COLO668 (cell line): ENCODE results near the gene TOX3.

Source experiments
- DNase-seq: peaks from one replicate; lab custom pipeline; 2025; ENCODE audit not compliant: unreplicated experiment; lab: John Stamatoyannopoulos, UW

TOX3 gene

DNA sequence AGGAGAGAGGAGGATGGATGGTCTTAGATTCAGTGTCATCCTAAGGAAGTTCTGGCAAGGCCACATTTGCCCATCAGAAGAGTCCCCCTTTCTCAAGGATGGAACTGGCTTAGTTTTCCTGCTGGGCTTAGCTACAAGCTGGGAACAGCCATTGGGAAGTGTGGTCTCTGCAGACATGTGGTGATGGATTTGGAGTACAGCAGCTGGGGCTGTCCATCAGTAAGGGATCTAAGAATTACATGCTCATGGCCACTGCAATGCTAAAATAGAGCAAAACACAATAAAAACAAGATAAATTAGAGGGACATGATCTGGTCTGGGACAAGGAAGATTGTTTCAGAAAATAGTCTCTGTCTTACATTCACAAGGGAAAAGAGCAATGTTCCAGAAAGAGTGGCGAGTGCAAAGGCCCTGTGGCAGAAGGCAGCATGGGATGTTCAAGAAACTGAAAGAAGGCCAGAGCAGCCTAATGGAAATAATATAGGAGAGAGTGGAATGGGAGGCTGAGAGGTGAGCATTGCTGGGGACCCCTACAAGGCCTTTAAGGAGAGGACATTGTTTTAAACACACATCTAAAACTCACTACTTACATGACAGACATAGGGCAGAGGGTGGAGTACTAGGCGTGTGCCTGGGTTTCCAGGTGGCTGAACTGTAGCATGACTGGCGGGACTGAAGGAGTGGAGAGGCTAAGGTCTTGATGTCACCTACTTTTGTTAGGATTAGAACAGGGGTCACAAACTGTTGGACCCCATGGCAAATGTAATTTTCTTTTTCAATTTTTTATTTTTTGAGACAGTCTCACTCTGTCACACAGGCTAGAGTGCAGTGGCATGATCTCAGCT is 17.0 kb upstream of the TOX3 start:
- DNase-seq: peak; percentile 43

DNA sequence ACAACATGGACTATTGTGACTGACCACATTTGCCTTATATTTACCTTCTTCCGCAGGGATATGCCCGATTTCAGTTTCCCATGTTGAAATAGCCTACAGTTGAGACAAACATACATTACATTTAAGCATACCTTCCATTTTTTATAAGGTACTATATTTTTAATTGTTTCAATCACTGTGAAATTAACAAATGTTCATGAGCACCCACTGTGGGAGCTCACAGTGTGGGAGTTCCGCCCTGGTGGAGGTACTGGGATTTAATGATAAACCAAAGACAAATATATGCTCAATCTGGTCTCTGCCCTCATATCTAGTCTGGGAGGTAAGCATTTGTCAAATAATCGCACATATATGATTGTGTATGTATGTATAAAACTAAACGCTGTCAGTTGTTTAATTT is 15.8 kb upstream of the TOX3 start:
- no peak for DNase-seq

DNA sequence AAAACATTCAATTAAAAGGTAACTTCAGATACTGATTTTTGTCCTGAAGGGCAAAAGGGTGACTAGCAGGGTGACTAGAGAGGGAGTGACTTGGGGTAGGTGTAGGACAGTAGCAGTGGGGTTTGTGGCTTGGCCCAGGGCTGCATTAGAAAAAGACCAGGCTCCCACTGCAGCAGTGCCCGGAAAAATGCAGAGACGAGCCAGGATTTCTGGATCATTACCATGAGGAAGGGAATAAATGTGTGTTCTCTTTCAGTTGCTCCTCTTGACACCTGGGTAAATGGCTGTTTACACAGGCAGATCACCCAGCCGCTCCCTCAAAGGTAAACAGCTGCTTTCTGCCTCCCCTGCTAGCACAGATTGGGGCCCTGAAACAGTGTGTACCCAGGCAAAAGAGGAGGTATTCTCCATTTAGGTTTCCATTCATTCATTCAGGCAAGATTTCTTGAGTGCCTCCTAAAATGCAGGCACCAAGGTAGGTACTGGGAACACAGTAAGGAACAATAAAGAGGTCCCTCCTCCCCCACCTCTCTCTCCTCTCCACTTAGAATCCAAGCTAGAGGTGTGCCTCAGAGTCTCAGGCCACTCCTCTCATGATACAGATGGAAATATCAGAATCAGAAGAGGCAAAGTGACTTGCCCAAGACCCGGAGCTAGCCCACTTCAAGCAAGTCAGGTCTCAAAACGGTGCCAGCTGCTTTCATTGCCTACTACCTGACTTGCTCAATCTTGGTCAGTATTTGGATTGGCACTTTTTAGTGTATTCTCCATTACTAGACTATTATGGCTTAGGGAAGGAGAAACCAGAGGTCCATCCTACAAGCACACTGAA is 15.2 kb upstream of the TOX3 start:
- peak; percentile 83 for DNase-seq

DNA sequence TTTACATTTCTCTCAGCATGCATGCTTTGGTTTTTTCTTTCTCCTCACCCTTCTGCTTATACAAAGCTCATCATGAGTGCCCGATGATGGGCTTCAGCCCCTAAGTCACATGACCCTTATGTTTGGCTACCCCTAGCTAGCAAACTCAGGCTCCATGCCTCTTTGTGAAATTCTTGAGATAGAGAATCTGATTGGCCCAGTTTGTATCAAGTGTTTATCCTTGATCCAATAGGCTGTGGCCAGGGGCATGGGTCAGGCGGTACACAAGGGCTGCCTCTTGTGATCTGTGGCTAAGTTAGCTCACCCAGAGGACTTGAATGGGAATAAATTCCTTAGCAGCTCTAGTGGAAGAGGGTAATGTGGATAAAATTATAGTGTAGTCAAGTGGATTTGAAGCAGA is 11.5 kb upstream of the TOX3 start:
- no peak for DNase-seq

DNA sequence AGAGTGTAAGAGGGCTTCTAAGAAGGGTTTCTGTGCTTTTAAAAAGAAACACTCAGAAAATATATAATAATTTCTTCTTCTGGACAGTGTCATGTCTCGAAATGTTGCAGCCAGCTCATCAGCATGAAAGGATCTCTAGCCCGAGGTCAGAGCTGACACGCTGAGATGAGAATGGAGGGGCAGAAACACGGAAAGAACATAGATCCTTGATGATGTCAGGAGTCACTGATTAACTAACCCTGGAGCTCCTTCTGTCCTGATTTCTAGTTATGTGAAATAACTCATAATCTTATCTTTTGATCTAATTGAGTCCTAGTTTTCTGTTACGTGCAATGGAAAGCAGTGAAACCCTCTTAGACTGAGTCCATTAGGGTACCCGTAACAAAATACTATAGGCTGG is 10.3 kb upstream of the TOX3 start:
- DNase-seq: no peak

DNA sequence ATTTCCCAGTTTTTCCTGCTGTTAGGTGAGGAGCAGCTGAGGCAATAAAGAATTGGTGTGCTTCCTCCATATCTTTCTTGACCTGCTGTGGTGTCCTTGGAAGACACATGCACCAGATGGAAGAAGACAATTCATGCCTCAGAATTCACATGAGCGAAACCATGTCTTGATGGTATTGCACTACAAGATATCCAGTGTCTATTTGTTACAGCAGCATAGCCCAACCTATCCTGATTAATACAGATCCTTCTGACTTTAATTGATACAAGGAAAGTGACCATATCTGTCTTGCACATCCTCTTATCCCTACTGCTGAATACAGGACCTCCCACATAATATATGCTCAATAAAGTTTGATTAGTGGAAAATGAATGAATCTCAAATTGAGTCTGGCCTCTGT is 9.1 kb upstream of the TOX3 start:
- no peak for DNase-seq

DNA sequence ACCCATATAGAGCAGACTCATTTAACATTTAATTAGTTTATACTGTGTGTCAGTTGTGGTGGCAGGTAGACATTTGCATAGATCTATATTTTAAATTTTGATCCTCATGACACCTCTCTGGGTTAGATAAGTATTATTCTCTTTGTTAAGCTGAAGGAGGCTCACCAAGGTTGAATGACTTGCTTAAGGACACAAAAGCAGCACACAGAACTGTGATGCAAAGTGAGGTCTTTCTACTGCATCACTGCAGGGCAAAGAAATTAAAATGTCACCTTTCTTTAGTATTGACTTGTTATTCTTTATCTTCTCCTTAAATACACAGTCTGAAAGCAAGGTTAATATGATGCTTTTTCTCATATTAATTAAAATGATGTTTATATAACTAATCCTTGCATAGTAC is 8.6 kb upstream of the TOX3 start:
- no peak for DNase-seq

DNA sequence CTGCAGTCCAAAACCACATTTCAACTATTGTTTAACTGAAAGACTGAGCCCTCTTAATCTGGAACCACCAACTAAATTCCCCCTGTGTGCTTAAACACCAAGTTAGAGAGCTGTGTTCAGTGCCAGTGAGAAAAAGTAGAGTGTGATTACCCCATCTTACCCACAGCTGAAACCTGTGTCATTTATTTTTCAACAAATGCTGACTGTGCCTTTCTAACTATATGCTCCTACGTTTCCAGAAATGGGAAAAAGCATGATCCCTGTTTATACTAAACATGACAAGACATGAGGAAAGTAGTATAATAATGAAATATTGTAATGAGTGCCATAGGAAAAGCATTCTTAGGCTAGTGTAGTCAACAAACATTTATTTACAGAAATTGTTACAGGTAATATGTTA is 7.4 kb upstream of the TOX3 start:
- no peak for DNase-seq

DNA sequence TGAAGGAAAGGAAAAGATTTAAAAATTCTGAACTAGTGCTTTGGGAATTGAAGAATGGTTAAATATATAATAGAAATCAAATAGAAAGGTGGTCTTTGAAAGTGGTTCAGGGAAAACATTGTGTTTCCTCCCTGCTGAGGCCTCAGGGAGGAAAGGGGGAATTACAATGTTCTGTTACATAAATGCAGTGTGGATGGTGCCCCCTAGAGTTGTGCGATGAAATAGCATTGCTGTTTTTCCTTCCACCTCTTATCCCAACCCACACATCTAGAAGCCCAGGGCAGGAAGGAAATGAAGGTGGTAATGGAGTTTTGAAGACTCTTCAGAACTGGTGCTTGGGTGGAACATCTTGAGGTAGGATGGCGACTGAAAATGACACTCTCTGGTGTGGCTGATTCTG is 6.4 kb upstream of the TOX3 start:
- DNase-seq: no peak

DNA sequence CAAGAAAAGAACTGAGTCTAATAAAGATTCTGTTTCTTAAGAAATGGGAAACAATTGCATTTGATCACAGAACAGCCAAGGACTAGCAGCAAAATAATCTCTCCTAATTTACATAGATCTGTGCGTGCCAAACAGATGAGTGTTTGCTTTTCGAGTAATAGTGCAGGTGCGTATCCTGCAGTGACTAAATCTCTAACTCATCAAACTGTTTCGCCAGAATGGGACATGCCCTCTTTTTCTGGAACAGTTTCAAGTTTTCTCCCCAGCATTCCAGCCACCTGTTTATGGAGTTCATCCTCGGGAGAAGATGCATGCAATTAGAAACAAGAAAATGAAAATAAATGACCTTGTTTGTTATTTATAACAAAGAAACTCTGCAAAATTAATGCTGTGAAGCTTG is 5.7 kb upstream of the TOX3 start:
- DNase-seq: peak; percentile 58

DNA sequence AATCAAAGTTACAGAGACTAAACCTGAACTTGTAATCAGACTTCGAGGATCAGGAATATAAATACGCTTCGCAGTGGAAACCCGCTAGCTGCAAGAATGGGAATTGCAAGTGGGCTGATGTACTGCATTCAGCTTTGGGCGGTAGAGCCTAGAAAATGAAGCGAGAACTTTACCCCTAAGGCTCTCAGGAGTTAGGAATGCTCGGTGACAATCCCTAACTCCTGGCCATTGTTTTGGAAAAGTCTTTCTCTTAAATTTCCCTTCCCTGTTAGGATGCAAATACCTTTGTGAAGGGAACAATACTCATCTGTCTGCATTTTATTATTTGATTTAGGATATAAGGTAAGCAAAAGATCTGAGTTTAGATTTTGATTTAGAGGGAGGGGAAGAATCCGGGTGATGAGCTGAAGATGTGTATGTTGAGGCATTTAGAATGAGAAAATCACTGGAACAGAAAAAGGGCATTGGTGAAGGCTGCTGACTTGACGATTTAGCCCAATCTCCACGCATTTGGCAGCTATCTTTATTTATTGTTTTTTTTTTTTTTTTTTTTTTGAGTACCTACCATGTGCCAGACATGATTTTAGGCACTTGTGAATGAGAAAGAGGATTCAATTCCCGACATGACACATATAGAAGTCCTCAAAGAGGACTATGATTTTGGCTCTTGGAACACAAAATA is 2.2 kb upstream of the TOX3 start:
- DNase-seq: no peak

DNA sequence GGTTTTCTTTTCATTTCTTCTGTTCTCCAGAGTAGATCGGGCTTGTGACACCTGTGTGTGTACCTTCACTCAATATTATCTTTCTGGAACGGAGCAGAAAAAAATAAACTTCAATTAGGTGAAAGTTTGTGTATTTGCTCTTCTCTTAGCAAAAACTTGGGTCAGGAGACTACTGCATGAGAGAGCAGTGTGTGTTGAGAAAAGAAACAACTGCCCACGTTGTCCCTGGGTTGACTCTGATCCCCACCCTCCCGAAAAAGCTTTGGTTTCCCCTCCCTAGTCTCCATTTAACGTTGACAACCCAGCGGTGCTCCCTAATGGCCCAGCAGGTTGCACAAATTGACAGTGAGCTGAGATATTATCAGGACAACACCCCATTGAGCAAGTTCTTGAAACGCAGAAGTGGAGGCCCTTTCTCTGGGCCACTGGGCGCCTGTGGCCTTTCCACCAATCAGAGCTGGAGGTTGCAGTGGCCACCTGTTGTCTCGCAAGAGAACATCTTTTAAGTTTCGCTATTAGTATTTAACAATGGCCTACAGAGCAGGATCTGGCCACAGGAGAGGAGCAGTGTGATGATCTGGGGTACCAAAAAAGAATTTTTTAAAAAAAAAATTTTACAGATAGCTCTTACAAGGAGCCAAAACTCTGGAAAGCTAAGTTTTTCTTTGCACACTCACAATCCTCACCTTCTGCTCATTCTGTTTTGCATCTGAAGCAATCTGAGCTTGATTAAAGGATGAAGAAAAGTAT is 1.5 kb upstream of the TOX3 start:
- DNase-seq: peak; percentile 16

DNA sequence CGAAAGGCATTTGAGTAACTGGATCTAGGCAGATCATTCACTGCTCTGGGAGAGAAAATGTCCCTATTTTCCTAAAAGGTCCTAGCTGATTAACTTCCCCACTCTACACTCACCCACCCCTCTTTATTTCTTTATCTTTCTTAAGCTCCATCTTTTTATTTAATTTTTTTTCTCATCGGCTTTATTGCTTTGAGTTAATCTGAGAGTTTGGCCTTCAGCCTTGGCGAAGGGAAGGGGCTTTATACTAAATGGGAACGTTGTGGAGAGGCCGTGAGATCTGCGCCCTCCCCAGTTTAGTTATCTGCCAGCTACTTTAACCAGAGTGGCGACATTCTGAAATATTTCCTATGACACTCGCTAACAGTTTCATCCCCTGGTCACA is 882 bp upstream of the TOX3 start:
- DNase-seq: no peak

DNA sequence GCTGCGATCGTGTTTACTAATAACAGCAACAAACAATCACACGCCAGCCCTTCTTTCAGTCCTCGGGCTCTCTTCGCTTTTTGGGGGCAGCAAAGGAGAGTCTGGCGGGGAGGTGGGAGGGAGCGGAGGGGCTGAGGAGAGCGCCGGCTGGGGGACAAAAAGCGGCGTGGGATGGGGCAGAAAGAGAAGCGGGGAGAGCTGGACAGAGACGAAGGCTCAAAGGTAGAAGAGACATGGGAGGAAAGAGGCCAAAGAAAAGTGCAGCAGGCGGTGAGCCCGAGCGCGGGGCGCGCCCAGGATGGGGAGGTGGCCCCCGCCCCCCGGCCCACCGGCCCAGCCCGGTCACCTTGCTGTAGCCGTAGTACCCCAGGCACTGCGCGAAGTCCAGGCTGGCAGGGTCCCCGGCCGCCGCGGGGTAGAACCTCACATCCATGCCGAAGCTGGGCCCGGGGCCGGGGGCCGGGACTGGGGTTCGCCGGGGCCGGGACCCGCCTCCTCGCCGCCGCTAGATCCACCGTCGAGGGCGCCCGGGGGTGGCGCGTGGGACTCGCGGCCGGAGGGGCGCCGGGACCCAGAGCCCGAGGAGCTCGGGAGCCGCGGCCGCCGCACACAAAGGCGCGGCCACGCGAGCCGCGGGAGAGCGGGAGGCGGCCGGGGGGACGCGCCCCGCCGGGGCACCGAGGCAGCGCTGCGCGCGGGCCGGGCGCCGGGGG is 496 bp downstream of the TOX3 start:
- peak; percentile 84 for DNase-seq

DNA sequence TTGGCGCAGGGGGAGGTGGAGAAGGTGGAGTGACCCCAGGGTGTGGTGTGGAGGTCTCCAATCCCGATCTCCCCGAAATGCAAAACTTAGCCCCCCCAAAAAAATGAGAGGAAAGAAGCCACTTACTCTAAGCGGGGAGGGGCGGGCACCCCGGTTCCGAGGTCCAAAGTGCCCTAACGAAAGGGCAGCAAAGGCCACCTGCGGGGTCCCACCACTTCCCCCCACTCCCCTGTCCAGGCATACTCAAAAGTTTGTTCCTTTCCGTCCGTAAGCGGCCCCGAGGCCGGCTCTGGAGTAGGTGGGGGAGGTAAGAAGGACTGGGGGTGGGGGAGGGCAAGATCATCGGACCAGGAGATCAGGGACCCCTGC is 1.1 kb downstream of the TOX3 start:
- DNase-seq: peak; percentile 41

DNA sequence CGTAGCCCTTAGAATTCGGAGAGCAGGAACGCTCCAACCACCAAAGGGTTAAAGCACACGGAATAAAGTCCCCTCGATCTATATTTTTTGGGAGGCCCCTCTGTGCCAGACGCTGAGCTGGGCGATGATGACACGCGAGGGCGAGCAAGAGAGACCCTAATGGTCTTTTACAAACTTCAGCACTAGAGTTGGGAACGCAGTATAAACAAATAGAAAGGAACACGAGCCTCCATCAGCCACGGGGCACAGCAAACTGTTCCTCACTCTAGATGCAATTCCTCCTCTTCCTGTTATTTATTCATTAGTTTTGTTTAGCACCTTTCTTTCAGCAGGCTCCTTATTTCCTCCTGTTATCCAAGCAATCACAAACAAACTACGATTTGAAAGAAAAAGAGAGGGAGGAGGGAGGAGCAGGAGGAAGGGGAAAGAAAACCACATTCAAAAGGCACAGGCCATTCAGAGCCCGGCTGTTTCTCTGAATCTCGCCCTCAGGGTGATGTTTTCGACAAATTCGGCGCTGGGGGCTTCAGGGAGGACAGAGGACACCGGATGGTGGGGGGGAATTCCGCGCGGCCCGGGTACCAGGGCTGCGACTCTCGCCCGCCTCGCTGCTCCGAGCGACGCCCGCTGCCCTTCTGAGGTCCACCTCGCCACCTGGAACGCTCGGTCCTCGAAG is 1.6 kb downstream of the TOX3 start:
- peak; percentile 48 for DNase-seq

DNA sequence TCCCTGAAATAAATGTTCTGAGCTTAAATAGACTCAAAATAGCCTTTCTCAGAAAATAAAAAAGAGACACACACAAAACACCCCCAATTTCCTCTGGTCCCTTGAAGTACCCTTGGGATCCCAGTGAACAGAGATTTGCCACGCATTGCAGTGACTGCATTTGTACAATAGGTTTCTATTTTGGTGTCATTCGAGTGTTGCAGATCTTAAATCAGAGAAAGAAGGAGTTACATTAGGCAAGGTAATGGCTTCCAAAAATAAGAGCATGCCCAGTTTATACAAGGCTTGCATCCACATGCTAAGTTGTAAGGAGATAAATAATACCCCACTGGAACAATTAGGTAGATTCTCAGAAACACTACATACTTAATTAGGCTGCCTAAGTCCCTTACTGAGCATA is 2.2 kb downstream of the TOX3 start:
- DNase-seq: no peak

DNA sequence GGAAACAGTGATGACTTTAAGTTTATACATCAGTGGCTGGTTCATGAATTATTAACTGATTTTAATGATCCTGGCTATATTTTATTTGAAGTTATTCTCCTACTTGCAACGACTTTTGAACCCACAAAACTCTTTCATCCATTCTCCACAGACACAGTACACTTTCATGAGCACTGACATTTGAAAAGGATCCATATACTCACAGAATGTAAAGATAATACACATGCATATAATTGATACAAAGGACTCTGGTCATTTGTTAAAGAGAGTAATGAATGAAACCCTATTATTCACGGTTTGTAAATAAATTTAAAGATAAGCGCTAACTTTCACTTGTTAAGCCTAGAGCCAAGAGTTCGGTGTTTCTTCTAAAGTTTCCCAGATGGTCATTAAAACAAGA is 3.3 kb downstream of the TOX3 start:
- no peak for DNase-seq

DNA sequence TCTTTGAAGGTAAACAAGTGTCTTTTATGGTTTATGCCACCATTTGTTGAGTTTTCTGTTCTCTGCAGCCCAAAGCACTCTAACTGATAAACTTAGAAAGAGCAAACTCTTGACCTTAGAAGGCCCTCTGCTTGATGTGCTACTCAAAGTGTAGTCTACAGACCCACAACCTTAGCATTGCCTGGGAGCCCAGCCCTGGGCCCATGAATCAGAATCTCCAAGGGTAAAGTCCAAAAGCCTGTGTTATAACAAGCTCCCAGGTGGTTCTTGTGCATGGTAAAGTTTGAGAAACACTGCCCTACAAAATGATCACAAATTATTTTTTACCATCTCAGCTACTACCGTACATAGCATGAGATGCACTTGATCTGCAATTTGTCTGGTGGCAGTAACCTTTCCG is 6.0 kb downstream of the TOX3 start:
- DNase-seq: no peak

DNA sequence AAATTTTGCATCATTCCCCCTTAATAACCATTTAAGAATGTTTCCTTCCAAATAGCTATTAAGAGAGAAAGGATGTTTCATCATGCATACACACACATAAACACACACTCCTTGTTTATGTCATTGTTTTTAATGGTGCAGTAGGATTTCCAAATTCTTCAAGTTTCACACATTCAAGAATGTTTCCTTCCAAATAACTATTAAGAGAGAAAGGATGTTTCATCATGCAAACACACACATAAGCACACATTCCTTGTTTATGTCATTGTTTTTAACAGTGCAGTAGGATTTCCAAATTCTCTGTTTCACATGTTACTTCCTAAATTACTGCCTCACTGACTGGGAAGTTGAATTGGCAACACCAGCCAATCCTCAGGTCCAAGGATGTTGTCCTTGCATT is 7.8 kb downstream of the TOX3 start:
- no peak for DNase-seq
